OCI-LY1 (cell line): ENCODE data around the gene KRT77.

Experiments used
- EZH2 ChIP-seq: fragments of 200-600 bp; sonication (generic), shearing (Covaris generic); IDR thresholded peaks from 2 replicates; pipeline ENCODE4 v1.8.0; 2017; ENCODE audit warnings: borderline replicate concordance, mixed run types, mild to moderate bottlenecking, antibody characterized with exemption, low read length, moderate library complexity, mixed read lengths
- TF ChIP-seq, protein P1 (sequence below): fragments of 200-600 bp; sonication (generic), shearing (Covaris generic); IDR thresholded peaks from 2 replicates; pipeline ENCODE4 v1.5.1; 2017; ENCODE audit warnings: mild to moderate bottlenecking, antibody characterized with exemption, low read length, moderate library complexity, mixed read lengths

DNA sequence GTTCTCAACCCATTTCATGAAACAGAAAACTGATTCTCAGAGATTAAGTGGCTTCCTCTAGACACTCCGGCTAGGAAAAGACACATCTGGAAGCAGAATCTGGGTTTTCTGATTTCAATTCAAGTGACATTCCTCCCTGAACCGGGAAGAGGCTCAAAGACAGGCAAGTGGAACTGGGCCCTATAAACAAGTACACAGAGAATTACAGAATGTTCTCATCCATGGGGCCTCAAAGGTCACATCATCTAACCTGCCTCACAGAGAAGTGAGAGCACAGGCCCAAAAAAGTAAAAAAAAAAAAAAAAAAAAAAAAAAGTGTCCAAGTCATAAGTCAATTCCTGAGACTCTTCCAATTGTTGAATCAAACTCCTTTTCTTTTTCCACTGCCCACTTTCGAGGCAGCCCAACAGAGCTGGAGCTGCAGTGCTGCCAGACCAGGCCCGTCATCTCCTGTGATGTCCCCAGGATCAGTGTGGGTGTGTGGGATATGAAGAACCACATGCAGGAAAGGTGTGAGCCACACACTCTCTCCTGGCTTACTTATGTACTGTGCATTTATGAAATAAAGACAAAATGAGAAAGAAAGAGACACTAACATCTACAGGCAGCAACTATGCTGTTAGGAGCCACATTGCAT is 20.3 kb downstream of the KRT77 start:
- TF ChIP-seq, protein P1, sequence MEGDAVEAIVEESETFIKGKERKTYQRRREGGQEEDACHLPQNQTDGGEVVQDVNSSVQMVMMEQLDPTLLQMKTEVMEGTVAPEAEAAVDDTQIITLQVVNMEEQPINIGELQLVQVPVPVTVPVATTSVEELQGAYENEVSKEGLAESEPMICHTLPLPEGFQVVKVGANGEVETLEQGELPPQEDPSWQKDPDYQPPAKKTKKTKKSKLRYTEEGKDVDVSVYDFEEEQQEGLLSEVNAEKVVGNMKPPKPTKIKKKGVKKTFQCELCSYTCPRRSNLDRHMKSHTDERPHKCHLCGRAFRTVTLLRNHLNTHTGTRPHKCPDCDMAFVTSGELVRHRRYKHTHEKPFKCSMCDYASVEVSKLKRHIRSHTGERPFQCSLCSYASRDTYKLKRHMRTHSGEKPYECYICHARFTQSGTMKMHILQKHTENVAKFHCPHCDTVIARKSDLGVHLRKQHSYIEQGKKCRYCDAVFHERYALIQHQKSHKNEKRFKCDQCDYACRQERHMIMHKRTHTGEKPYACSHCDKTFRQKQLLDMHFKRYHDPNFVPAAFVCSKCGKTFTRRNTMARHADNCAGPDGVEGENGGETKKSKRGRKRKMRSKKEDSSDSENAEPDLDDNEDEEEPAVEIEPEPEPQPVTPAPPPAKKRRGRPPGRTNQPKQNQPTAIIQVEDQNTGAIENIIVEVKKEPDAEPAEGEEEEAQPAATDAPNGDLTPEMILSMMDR: no peak
- TF ChIP-seq EZH2: no peak
